MM.1S (cell line): ENCODE data around the gene PSMA5.

Experiments
- DNase-seq: peaks from one replicate; pipeline ENCODE4 v3.0.0-alpha.2; 2015
- H2AFZ ChIP-seq: fragments of 300-600 bp; sonication (generic); 2 replicates; pipeline ENCODE4 v1.6.0; 2016; ENCODE audit warnings: antibody characterized with exemption, low read length
- H3F3A ChIP-seq: fragments of 300-600 bp; sonication (generic); 2 replicates; pipeline ENCODE4 v1.6.1; 2016; ENCODE audit warnings: mild to moderate bottlenecking, antibody characterized with exemption, low read length, moderate library complexity, mixed read lengths; ENCODE audit not compliant: insufficient read depth
- H3K27ac ChIP-seq: fragments of 300-600 bp; sonication (generic); 2 replicates; pipeline ENCODE4 v1.5.1; 2016; ENCODE audit warnings: mild to moderate bottlenecking, low read length
- H3K27me3 ChIP-seq: fragments of 300-600 bp; sonication (generic); replicated peaks from 2 replicates; pipeline ENCODE4 v1.6.0; 2016; ENCODE audit warnings: low read length; ENCODE audit not compliant: insufficient read depth
- H3K36me3 ChIP-seq: fragments of 300-600 bp; sonication (generic); replicated peaks from 2 replicates; pipeline ENCODE4 v1.6.1; 2016; ENCODE audit warnings: mild to moderate bottlenecking, low read length, mixed read lengths; ENCODE audit not compliant: insufficient read depth
- H3K4me1 ChIP-seq: fragments of 300-600 bp; sonication (generic); 2 replicates; pipeline ENCODE4 v1.6.1; 2016; ENCODE audit warnings: low read length, mixed read lengths
- H3K4me2 ChIP-seq: fragments of 300-600 bp; sonication (generic); 2 replicates; pipeline ENCODE4 v1.6.0; 2016; ENCODE audit warnings: low read depth, low read length
- H3K4me3 ChIP-seq: fragments of 300-600 bp; sonication (generic); 2 replicates; pipeline ENCODE4 v1.5.1; 2016; ENCODE audit warnings: low read length, mixed read lengths
- H3K79me2 ChIP-seq: fragments of 300-600 bp; sonication (generic); 2 replicates; pipeline ENCODE4 v1.6.1; 2016; ENCODE audit warnings: mixed run types, low read length, mixed read lengths
- H3K9ac ChIP-seq: fragments of 300-600 bp; sonication (generic); 2 replicates; pipeline ENCODE4 v1.6.1; 2016; ENCODE audit warnings: low read length, mixed read lengths
- H3K9me2 ChIP-seq: fragments of 300-600 bp; sonication (generic); replicated peaks from 2 replicates; pipeline ENCODE4 v1.6.1; 2016; ENCODE audit warnings: mild to moderate bottlenecking, low read length, mixed read lengths; ENCODE audit not compliant: insufficient read depth
- H3K9me3 ChIP-seq: fragments of 300-600 bp; sonication (generic); replicated peaks from 2 replicates; pipeline ENCODE4 v1.6.1; 2016; ENCODE audit warnings: mild to moderate bottlenecking, low read length, mixed read lengths; ENCODE audit not compliant: insufficient read depth
- H4K20me1 ChIP-seq: fragments of 300-600 bp; sonication (generic); 2 replicates; pipeline ENCODE4 v1.6.1; 2016; ENCODE audit warnings: mild to moderate bottlenecking, low read length, moderate library complexity, mixed read lengths; ENCODE audit not compliant: insufficient read depth
- CTCF ChIP-seq: fragments of 300-600 bp; sonication (generic); IDR thresholded peaks from 2 replicates; pipeline ENCODE4 v1.5.1; 2016; ENCODE audit warnings: antibody characterized with exemption, low read length, mixed read lengths
- EZH2 ChIP-seq: fragments of 300-600 bp; sonication (generic); optimal IDR thresholded peaks from 2 replicates; pipeline ENCODE3; 2017; ENCODE audit warnings: low read depth, mild to moderate bottlenecking, antibody characterized with exemption, low read length, mixed read lengths
- EZH2phosphoT487 ChIP-seq: fragments of 300-600 bp; sonication (generic); IDR thresholded peaks from 2 replicates; pipeline ENCODE4 v1.6.1; 2018; ENCODE audit warnings: antibody characterized with exemption, low read length

The PSMA5 gene

GRCh38 chr1:109472779-109473178 is 46.5 kb upstream of the PSMA5 start:
- no peaks in the 10 kb centered on the region for H3K79me2 ChIP-seq
- no peaks in the 10 kb centered on the region for H3K36me3 ChIP-seq
- TF ChIP-seq EZH2 = no peak
- TF ChIP-seq CTCF = no peak
- TF ChIP-seq EZH2phosphoT487 = no peak
- no peak overlapping the region for H3K4me3 ChIP-seq
- H3K9me2 ChIP-seq = no peaks in the 10 kb centered on the region
- H3K27me3 ChIP-seq = peaks cover 41% of the 10 kb centered on the region
- DNase-seq = no peak
- no peak overlapping the region for H3K9ac ChIP-seq
- H3K9me3 ChIP-seq = no peaks in the 10 kb centered on the region
- no peak overlapping the region for H3K4me2 ChIP-seq
- H4K20me1 ChIP-seq = no peaks in the 10 kb centered on the region
- H2AFZ ChIP-seq = no peak overlapping the region
- no peaks in the 10 kb centered on the region for H3F3A ChIP-seq
- H3K4me1 ChIP-seq = no peaks in the 10 kb centered on the region
- no peak overlapping the region for H3K27ac ChIP-seq

- H3K4me3 ChIP-seq = no peak overlapping the region
- H3K27me3 ChIP-seq = peaks cover 33% of the 10 kb centered on the region
- H3F3A ChIP-seq = no peaks in the 10 kb centered on the region
- no peaks in the 10 kb centered on the region for H4K20me1 ChIP-seq
- no peak for TF ChIP-seq EZH2phosphoT487
- TF ChIP-seq CTCF = no peak
- no peak for TF ChIP-seq EZH2
- no peaks in the 10 kb centered on the region for H3K9me3 ChIP-seq
- H3K4me2 ChIP-seq = no peak overlapping the region
- H3K4me1 ChIP-seq = no peaks in the 10 kb centered on the region
- no peak for DNase-seq
- no peak overlapping the region for H3K9ac ChIP-seq
- H2AFZ ChIP-seq = no peak overlapping the region
- H3K9me2 ChIP-seq = no peaks in the 10 kb centered on the region
- H3K27ac ChIP-seq = no peak overlapping the region
- no peaks in the 10 kb centered on the region for H3K36me3 ChIP-seq
- no peaks in the 10 kb centered on the region for H3K79me2 ChIP-seq
Measured at GRCh38 chr1:109470245-109470644, 44.0 kb upstream of the PSMA5 start.

GRCh38 chr1:109468903-109469302 is 42.7 kb upstream of the PSMA5 start:
- H2AFZ ChIP-seq = no peak overlapping the region
- H4K20me1 ChIP-seq = no peaks in the 10 kb centered on the region
- H3F3A ChIP-seq = no peaks in the 10 kb centered on the region
- H3K9me2 ChIP-seq = no peaks in the 10 kb centered on the region
- TF ChIP-seq EZH2 = no peak
- TF ChIP-seq CTCF = no peak
- no peak for TF ChIP-seq EZH2phosphoT487
- H3K9me3 ChIP-seq = no peaks in the 10 kb centered on the region
- H3K27me3 ChIP-seq = peaks cover 27% of the 10 kb centered on the region
- no peak for DNase-seq
- H3K9ac ChIP-seq = no peak overlapping the region
- no peak overlapping the region for H3K27ac ChIP-seq
- H3K36me3 ChIP-seq = no peaks in the 10 kb centered on the region
- no peak overlapping the region for H3K4me2 ChIP-seq
- no peak overlapping the region for H3K4me3 ChIP-seq
- H3K4me1 ChIP-seq = no peaks in the 10 kb centered on the region
- no peaks in the 10 kb centered on the region for H3K79me2 ChIP-seq

GRCh38 chr1:109468061-109468460 is 41.8 kb upstream of the PSMA5 start:
- DNase-seq = no peak
- Histone ChIP-seq H3K9me3 (no peaks in the 10 kb centered on the region), H4K20me1 (no peaks in the 10 kb centered on the region), H3K9me2 (no peaks in the 10 kb centered on the region), H3K27me3 (peaks cover 24% of the 10 kb centered on the region), H3K4me2 (no peak overlapping the region), H3K9ac (no peak overlapping the region), H3K27ac (no peak overlapping the region), H3K79me2 (no peaks in the 10 kb centered on the region), H3F3A (no peaks in the 10 kb centered on the region), H2AFZ (no peak overlapping the region), H3K36me3 (no peaks in the 10 kb centered on the region), H3K4me1 (no peaks in the 10 kb centered on the region), H3K4me3 (no peak overlapping the region)
- TF ChIP-seq EZH2 (no peak), EZH2phosphoT487 (no peak), CTCF (no peak)
